ENCODE results near the gene NALCN. TPM values are rescaled to one million over a fixed set of nuclear protein-coding genes. Genes with fewer than 3 reads are reported as not detected.

Gene NALCN
- total RNA-seq, 4 donors from 2014 or later: 0.76 to 3.3 (median 1.8) TPM

DNA sequence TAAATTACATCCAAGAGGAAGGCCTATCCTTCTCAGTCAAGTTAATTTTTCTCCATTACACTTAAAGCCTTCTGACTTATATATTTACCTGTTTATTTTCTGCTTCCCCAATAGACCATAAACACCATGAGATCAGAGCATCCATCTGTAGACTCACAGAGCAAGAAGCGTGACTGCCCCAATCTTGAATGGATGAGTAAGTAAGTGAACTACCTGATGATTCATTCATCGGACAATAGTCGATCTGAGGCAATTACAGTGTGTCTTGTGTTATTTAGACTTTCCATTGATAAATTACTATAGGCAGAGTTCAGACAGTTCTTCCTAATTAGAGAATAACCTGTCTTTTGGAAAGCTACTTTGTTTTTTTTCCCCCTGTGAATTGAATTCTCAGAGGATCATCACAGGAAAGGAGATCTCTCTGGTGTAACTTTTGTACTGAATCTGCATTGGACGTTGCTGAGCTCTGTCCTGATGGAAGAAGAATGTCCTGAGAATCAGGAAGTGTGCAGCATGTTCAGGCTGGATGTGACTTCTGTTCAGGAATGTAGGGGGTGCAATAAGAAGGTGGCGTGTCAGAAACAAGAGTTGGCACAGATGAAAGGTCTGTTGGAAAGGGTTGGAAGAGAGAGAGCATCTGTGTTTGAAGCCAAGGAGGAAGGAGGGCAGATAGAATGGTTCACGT, 367.0 kb downstream of the NALCN start:
- no peaks in the 10 kb centered on the region for H3K9me3 ChIP-seq
- H3K27me3 ChIP-seq: no peaks in the 10 kb centered on the region
- TF ChIP-seq, protein P1, sequence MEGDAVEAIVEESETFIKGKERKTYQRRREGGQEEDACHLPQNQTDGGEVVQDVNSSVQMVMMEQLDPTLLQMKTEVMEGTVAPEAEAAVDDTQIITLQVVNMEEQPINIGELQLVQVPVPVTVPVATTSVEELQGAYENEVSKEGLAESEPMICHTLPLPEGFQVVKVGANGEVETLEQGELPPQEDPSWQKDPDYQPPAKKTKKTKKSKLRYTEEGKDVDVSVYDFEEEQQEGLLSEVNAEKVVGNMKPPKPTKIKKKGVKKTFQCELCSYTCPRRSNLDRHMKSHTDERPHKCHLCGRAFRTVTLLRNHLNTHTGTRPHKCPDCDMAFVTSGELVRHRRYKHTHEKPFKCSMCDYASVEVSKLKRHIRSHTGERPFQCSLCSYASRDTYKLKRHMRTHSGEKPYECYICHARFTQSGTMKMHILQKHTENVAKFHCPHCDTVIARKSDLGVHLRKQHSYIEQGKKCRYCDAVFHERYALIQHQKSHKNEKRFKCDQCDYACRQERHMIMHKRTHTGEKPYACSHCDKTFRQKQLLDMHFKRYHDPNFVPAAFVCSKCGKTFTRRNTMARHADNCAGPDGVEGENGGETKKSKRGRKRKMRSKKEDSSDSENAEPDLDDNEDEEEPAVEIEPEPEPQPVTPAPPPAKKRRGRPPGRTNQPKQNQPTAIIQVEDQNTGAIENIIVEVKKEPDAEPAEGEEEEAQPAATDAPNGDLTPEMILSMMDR (IDR thresholded peaks at IDR 0.05): no peak
- TF ChIP-seq POLR2A (IDR thresholded peaks at IDR 0.05) (no peak), POLR2AphosphoS5 (IDR thresholded peaks at IDR 0.05) (no peak), EP300 (IDR thresholded peaks at IDR 0.05) (no peak)
- no peak overlapping the region for H3K4me3 ChIP-seq
- no peak overlapping the region for H3K27ac ChIP-seq
- no peaks in the 10 kb centered on the region for H3K4me1 ChIP-seq
- DNase-seq (ENCODE audit: low spot score in 2 of 2): no peak
- 51% methylated on average over 6 of the region's 6 CpGs for WGBS
- H3K36me3 ChIP-seq: no peaks in the 10 kb centered on the region

DNA sequence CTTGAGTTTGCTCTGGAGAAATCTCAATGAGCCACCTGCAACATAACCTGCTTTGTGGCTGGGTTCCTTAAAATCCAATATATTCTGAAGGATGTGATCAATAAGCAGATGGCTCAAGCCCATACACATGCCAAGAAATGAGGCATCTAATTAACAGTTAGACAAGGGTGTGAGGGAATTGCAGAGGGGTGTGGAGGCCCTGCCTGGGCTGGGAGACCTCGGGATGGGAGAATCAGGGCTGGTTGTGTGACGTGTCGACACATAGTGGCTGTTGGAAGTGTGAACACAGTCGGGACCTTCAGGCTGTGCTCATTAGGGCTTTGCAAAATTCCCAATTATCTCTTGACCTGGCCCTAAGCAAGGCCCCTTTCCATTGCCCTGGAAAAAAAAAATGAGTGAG, 379.8 kb downstream of the NALCN start:
- no peak for DNase-seq (ENCODE audit: low spot score in 2 of 2)

DNA sequence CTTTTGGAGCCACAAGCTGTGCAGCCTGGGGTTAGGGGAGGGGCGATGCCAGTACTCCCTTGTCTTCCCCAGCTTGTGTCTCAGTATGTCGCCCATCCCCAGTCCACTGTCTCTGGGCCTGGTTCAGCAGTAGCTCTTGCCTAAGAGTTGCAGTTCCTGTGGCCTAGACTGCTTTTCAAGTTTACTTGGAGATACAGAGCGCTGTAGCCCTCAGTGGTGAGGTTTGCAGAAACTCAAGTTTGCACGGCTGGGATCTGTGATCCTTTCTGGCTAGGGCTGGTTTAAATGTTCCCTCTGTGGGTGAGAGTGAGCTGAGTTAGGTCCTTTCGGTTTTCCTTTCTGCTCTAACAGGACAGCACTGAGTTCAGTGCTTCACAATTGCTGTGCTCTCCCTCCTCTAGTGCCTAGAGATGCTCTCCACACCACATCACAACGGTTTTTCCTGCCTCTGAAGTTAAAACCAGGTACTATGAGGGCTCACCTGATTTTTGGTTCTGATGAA, 381.1 kb downstream of the NALCN start:
- Histone ChIP-seq H3K36me3 (no peaks in the 10 kb centered on the region), H3K4me3 (no peak overlapping the region), H3K27me3 (no peaks in the 10 kb centered on the region), H3K9me3 (peaks cover 3% of the 10 kb centered on the region), H3K27ac (no peak overlapping the region), H3K4me1 (no peaks in the 10 kb centered on the region)
- DNase-seq (ENCODE audit: low spot score in 2 of 2): no peak
- WGBS: 79% methylated on average over 6 of the region's 6 CpGs
- TF ChIP-seq, protein P1 (IDR thresholded peaks at IDR 0.05): no peak
- TF ChIP-seq EP300 (IDR thresholded peaks at IDR 0.05): no peak
- TF ChIP-seq POLR2A (IDR thresholded peaks at IDR 0.05): no peak
- TF ChIP-seq POLR2AphosphoS5 (IDR thresholded peaks at IDR 0.05): no peak

More for the DNA sequence above, 379.8 kb downstream of the NALCN start:
- Histone ChIP-seq H3K27ac (no peak overlapping the region), H3K9me3 (peaks cover 3% of the 10 kb centered on the region), H3K36me3 (no peaks in the 10 kb centered on the region), H3K27me3 (no peaks in the 10 kb centered on the region), H3K4me1 (no peaks in the 10 kb centered on the region), H3K4me3 (no peak overlapping the region)
- WGBS: 71% methylated on average over 4 of the region's 4 CpGs
- TF ChIP-seq POLR2A (IDR thresholded peaks at IDR 0.05) (no peak), POLR2AphosphoS5 (IDR thresholded peaks at IDR 0.05) (no peak), EP300 (IDR thresholded peaks at IDR 0.05) (no peak)
- TF ChIP-seq, protein P1 (IDR thresholded peaks at IDR 0.05): no peak

DNA sequence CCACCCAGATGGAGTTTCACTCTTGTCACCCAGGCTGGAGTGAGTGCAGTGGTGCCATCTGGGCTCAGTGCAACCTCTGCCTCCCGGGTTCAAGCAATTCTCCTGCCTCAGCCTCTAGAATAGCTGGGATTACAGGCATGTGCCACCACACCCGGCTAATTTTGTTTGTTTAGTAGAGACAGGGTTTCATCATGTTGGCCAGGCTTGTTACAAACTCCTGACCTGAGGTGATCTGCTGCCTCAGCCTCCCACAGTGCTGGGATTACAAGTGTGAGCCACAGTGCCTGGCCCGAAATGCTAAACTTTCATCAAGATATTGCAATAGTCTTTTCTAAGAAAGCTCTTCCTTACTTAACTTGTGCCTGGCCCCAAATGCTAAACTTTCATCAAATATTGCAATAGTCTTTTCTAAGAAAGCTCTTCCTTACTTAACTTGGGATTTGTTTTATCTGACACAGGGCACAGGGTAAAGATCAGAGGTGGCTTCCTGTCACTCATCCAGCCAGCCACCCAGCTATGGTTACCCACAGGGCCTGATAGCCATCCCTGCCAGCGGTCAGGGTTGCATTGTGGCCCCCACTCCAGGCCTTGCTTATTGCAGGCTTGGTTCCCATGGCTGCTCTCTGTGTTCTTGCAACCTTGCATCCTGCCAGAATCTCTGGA, 389.4 kb downstream of the NALCN start:
- TF ChIP-seq, protein P1 (IDR thresholded peaks at IDR 0.05): no peak
- TF ChIP-seq POLR2AphosphoS5 (IDR thresholded peaks at IDR 0.05): no peak
- no peak for TF ChIP-seq EP300 (IDR thresholded peaks at IDR 0.05)
- no peak for TF ChIP-seq POLR2A (IDR thresholded peaks at IDR 0.05)
- Histone ChIP-seq H3K27ac (no peak overlapping the region), H3K36me3 (no peaks in the 10 kb centered on the region), H3K9me3 (no peaks in the 10 kb centered on the region), H3K4me1 (no peaks in the 10 kb centered on the region), H3K27me3 (no peaks in the 10 kb centered on the region), H3K4me3 (no peak overlapping the region)
- 80% methylated on average over 4 of the region's 4 CpGs for WGBS
- no peak for DNase-seq (ENCODE audit: low spot score in 2 of 2)

DNA sequence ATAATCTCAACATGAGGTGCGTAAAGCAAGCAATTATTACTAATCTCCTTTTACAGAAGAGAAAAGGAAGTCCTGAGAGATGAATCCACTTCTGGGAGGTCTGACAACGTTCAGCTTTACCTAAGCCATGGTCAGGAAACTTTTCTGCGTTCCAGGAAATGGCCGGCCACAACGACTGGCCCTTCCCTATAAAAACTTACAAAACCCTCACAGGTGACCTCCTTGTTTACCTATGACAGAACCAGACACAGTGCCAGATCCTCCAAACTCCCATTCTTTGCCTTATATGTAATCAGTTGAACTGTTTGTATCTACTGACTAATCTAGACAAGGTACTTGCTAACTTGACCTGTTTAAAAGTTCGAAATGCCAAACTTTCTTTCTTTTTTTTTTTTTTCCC, 390.0 kb downstream of the NALCN start:
- DNase-seq (ENCODE audit: low spot score in 2 of 2): no peak
- no peak overlapping the region for H3K27ac ChIP-seq
- 61% methylated on average over 6 of the region's 6 CpGs for WGBS
- H3K4me1 ChIP-seq: no peaks in the 10 kb centered on the region
- H3K9me3 ChIP-seq: no peaks in the 10 kb centered on the region
- H3K4me3 ChIP-seq: no peak overlapping the region
- TF ChIP-seq EP300 (IDR thresholded peaks at IDR 0.05): no peak
- no peak for TF ChIP-seq POLR2A (IDR thresholded peaks at IDR 0.05)
- no peak for TF ChIP-seq POLR2AphosphoS5 (IDR thresholded peaks at IDR 0.05)
- TF ChIP-seq, protein P1 (IDR thresholded peaks at IDR 0.05): no peak
- H3K27me3 ChIP-seq: no peaks in the 10 kb centered on the region
- no peaks in the 10 kb centered on the region for H3K36me3 ChIP-seq

All from suprapubic skin (tissue), 4 donors.